ENCODE measurements around the gene PLCB4.

PLCB4 gene

DNA sequence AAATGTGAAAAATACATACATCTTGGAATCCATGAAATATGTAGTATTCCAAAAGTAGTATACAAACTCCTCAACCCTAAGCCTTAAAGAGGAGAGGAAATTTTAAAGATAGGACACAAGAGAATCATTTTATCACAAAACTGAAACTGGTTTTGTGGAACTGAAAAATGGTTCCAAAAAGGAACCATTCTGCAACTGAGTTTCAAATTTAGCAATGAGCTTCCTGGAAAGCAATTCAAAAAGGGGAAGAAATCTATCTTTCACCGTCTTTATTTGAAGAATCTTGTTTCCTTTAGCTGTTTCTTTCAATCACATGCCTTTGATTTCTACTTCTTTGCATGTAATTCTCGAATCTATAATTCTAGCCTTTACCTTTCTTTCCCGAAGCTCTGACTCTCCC is 413.3 kb downstream of the PLCB4 start (continued):
- TF ChIP-seq ZNF274 (IDR thresholded peaks at IDR 0.05; ENCODE audit: low read length) = no peak
- TF ChIP-seq ZNF274 (tag by site-specific recombination; IDR thresholded peaks at IDR 0.05; ENCODE audit: borderline replicate concordance) = no peak
- TF ChIP-seq, protein P1, sequence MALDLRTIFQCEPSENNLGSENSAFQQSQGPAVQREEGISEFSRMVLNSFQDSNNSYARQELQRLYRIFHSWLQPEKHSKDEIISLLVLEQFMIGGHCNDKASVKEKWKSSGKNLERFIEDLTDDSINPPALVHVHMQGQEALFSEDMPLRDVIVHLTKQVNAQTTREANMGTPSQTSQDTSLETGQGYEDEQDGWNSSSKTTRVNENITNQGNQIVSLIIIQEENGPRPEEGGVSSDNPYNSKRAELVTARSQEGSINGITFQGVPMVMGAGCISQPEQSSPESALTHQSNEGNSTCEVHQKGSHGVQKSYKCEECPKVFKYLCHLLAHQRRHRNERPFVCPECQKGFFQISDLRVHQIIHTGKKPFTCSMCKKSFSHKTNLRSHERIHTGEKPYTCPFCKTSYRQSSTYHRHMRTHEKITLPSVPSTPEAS (tag by site-specific recombination; IDR thresholded peaks at IDR 0.05) = no peak
- TF ChIP-seq ZSCAN16 (tag by site-specific recombination; IDR thresholded peaks at IDR 0.05) = no peak

DNA sequence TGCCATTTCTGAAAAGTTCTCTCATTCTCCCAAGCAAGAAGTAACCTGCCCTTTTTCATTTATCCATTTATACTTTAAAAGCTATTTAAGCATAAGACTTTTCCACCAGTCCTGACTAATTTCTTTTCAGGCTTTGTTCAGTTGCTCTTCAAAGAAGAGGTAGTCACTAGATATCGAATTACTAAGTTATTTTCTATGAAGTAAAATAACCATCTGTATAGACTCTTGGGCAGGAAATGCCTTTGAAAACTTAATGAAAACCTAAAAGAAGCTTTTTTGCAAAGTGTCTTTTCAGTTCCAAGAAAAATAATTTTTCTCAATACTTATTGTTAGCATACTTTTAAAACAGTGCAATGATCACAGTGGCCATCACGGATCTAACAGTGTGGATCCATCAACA is 414.2 kb downstream of the PLCB4 start:
- POLR2A ChIA-PET = no interaction called here
- no peaks in the 10 kb centered on the region for H3K9me3 ChIP-seq (ENCODE audit: control insufficient read depth, insufficient read depth, low read depth, low read length)
- H3K36me3 ChIP-seq (ENCODE audit: control insufficient read depth in 2 of 2, insufficient read depth in 1 of 2, low read length in 2 of 2) = no peaks in the 10 kb centered on the region
- H3K4me3 ChIP-seq (ENCODE audit: low read depth, low read length) = no peak overlapping the region
- H3K4me1 ChIP-seq (ENCODE audit: control insufficient read depth, insufficient read depth, low read length) = no peaks in the 10 kb centered on the region
- TF ChIP-seq ZFP69B (tag by site-specific recombination; IDR thresholded peaks at IDR 0.05) = no peak
- TF ChIP-seq ZXDB (tag by site-specific recombination; IDR thresholded peaks at IDR 0.05) = no peak
- TF ChIP-seq KLF9 (tag by site-specific recombination; IDR thresholded peaks at IDR 0.05; ENCODE audit: low read depth) = no peak
- TF ChIP-seq ZNF664 (tag by site-specific recombination; IDR thresholded peaks at IDR 0.05) = no peak
- TF ChIP-seq, protein P2, sequence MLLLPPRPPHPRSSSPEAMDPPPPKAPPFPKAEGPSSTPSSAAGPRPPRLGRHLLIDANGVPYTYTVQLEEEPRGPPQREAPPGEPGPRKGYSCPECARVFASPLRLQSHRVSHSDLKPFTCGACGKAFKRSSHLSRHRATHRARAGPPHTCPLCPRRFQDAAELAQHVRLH (tag by site-specific recombination; IDR thresholded peaks at IDR 0.05) = no peak
- TF ChIP-seq, protein P3, sequence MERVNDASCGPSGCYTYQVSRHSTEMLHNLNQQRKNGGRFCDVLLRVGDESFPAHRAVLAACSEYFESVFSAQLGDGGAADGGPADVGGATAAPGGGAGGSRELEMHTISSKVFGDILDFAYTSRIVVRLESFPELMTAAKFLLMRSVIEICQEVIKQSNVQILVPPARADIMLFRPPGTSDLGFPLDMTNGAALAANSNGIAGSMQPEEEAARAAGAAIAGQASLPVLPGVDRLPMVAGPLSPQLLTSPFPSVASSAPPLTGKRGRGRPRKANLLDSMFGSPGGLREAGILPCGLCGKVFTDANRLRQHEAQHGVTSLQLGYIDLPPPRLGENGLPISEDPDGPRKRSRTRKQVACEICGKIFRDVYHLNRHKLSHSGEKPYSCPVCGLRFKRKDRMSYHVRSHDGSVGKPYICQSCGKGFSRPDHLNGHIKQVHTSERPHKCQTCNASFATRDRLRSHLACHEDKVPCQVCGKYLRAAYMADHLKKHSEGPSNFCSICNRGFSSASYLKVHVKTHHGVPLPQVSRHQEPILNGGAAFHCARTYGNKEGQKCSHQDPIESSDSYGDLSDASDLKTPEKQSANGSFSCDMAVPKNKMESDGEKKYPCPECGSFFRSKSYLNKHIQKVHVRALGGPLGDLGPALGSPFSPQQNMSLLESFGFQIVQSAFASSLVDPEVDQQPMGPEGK (tag by site-specific recombination; IDR thresholded peaks at IDR 0.05) = no peak
- TF ChIP-seq ZNF654 (tag by site-specific recombination; IDR thresholded peaks at IDR 0.05; ENCODE audit: low read depth) = no peak
- TF ChIP-seq ZNF394 (tag by site-specific recombination; IDR thresholded peaks at IDR 0.05; ENCODE audit: borderline replicate concordance) = no peak
- no peak for TF ChIP-seq ZNF600 (tag by site-specific recombination; IDR thresholded peaks at IDR 0.05)
- no peak for TF ChIP-seq MYNN (tag by site-specific recombination; IDR thresholded peaks at IDR 0.05; ENCODE audit: borderline replicate concordance)
- CTCF ChIA-PET = interaction anchor here (0.6 kb wide), 2 partner anchors 76 to 1711 kb away, joined by 3 read pairs; no protein-coding TSS in a partner anchor
- H3K27ac ChIP-seq (ENCODE audit: extremely low read depth, low read depth, low read length) = no peak overlapping the region

DNA sequence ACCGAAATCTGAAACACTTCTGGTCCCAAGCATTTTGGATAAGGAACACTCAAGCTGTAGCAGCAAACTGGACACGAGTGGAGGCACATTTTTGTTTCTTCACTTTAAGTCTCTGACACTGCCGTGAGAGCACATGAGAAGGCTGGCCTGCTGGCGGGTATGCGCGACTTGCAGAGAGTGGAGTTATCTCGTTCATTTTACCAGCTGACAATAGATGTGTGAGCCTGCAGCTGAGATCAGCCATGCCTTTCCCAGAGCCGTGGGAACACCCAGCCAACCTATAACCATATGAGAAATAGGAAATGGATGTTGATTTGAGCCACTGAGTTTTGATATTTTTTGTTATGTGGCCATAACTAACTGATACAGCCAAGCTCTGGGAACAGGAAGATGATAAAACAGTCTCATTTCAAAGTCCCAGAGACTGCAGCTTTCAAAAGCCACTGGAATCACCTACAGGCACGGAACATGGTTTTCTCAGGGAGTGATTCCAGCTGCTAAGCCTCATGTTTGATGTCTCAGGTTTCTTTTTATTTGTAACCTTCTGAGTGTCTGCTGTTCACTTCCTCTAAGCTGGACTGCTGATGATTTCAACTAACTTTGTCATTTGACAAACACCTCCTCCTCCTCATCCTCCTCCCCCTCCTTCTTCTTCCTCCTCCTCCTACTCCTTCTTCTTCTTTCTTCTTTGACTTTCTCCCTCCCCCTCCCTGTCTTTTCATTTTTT is 416.9 kb downstream of the PLCB4 start:
- TF ChIP-seq ZNF37A (tag by site-specific recombination; IDR thresholded peaks at IDR 0.05) (no peak), ZNF423 (tag by site-specific recombination; IDR thresholded peaks at IDR 0.05) (no peak), ZNF747 (tag by site-specific recombination; IDR thresholded peaks at IDR 0.05) (no peak), EGR2 (tag by site-specific recombination; IDR thresholded peaks at IDR 0.05; ENCODE audit: low read depth) (peak; percentile 49), GLIS2 (tag by site-specific recombination; IDR thresholded peaks at IDR 0.05) (no peak), ZNF416 (tag by site-specific recombination; IDR thresholded peaks at IDR 0.05) (no peak), ZNF324 (tag by site-specific recombination; IDR thresholded peaks at IDR 0.05) (no peak), ZNF629 (tag by site-specific recombination; IDR thresholded peaks at IDR 0.05) (no peak)
- Histone ChIP-seq H3K9me3 (ENCODE audit: control insufficient read depth, insufficient read depth, low read depth, low read length) (no peaks in the 10 kb centered on the region), H3K27ac (ENCODE audit: extremely low read depth, low read depth, low read length) (no peak overlapping the region), H3K4me3 (ENCODE audit: low read depth, low read length) (no peak overlapping the region), H3K4me1 (ENCODE audit: control insufficient read depth, insufficient read depth, low read length) (no peaks in the 10 kb centered on the region), H3K36me3 (ENCODE audit: control insufficient read depth in 2 of 2, insufficient read depth in 1 of 2, low read length in 2 of 2) (no peaks in the 10 kb centered on the region)
- ChIA-PET CTCF (interaction anchor here (0.6 to 1.0 kb wide), 2 partner anchors 78 to 315 kb away, joined by 3 to 4 read pairs; no protein-coding TSS in a partner anchor), POLR2A (interaction anchor here (0.7 kb wide), 1 partner anchor 11 kb away, joined by 3 read pairs; no protein-coding TSS in a partner anchor)

All from HEK293 (cell line).